Activated CD4-positive, alpha-beta T cell treated with anti-CD3 and anti-CD28 coated beads for 24 hours (primary cell): ENCODE results near the gene MDFIC.
"Not testable (repeated sequence)": the region's sequence is repeated elsewhere in the genome, so short reads cannot be mapped to it uniquely, and the experiment has no call there.

ENCODE experiments used
- DNase-seq, 2 donors: peaks; one replicate each; pipeline ENCODE4 v3.0.0-alpha.2; 2020; ENCODE audit warnings: low read depth in 2 of 2

MDFIC gene

DNA sequence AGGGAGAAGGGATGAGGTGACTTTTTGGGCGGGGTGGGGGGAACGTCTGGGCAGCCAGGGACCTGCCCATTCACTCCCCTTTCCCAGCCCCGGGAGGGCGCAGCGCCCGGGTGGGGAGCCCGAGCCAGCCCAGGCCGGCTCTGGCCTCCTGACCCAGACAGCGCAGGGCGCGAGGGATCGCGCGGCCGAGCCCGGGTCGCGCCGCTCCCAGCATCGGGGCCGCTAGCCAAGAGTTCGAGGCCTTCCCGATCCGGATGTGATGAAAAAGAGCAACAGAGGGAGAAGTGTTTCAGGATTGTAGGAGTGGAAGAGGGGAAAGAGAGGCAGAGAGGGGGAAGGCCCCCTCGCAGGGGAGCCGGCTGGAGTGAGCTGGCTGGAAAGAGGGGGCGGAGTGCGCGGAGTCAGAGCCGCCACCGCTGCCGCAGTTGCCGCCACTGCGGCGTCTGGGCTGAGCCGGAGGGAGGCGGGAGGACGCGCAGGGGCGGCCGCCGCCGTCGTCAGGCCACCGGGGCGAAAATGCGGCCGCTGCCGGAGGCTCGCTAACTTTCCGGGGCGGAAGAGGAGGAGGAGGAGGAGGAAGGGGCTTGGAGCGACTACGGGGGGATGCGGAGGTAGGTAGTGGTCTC, at the start of gene MDFIC:
Gene MDFIC (plus strand): TSS at position 69 of the 626 bp plus-strand sequence. CDS start 940 bp downstream, outside the sequence.
- peak; percentile 42 to 55 for DNase-seq

DNA sequence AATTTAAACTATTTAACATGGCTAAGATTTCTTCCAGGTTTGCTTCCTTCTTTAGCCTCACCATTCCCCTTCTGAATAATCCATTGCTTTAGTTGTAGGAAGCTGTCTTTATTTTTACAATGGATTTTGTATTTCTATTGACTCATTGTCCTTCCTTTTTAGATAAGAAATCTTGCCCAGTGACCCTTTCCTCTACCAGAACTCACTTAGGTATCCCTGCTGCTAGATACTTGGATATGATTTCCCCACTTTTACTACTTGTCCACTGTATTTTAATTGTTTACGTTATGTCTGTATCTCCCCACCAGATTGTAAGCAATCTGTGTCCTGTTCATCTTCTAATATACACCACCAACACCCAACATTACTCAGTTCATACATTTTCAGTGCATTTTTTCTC, 47.7 kb upstream of the MDFIC start:
- DNase-seq = no peak

DNA sequence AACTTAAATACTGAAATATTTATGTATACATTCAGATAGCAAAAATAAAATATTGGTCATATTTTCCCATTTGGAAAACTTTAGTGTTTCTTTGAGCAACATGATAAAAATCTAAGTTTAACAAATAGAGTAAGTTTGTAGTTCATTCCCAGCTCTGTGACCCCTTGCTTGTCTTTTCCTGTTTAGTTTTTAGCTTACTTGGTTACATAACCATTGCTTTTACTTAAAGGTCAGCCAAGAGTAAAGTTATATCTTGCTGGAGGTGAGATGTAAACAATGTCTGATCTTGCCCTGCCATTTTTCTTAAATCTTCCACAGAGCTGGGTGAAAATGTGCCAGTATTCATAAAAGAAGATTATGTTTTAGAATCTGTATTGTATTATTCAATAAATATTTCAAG, 46.7 kb upstream of the MDFIC start:
- DNase-seq = no peak

- no peak for DNase-seq
Observed at GRCh38 chr7:114879554-114879953, 42.3 kb upstream of the MDFIC start.

DNA sequence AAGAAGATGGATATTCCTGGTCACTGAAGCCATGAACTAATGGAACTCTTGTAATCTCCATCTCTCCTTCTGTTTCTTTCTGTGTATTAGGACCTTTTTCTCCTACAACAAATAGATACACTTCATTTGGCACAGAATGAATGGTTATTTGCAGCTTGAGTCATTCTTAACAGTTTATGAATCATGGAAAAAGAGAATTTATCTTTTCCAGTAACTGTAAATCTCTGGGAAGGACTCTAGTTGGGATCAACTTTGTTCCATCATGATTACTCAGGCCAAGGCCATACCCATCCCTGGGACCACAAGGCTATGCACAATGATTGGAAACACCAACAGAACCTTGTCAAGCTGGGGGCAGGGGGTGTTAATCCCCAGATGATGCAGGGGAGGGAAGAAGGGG, 36.1 kb upstream of the MDFIC start:
- no peak for DNase-seq

DNA sequence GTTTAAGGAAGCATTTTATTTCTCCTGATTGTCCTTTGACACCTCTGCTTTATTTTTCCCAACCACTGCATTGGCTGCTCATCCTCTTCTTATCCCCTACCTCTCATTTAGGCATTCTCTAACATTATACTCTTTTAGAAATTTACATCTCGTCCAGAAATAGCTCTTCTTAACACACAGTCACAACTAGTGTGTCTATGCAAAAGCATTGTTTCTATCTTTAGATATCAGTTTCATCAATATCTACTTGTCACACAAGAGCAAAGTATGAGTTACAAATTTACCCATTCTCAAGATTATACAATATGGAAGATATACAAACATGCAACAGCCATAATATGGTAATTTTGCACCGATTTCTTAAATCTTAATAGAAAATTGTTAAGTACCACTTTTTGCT, 35.7 kb upstream of the MDFIC start:
- DNase-seq = no peak

GRCh38 chr7:114889116-114889515, 32.8 kb upstream of the MDFIC start:
- DNase-seq = not testable (repeated sequence)

DNA sequence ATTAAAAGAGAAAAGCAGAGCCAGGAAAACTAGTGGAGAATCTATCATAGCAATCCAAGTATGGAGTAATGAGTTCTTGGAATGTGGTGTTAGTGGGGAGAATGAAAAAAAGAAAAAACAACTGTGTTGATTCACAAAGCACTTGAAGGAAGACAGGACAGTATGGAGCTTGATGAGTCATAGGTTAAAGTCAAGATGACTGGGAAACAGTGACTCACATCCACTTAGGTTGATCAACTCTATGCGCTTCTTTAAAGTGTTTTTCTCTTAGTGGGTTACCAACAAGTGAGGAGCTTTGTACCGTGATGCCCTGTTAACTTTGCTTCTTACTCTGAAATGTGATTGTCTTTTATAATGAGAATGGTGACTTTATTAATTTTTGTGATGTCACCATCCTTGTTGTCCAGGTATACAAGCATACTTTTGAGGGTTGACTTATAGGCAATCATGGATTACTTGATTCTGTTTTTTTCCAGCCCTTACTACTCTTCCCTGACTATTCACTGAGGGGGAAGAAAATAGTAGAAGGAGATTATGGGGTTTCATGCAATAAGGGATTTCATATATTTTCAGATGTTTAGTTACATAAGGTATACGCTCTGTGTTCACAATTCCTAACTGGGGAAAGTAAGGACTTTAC, 32.1 kb upstream of the MDFIC start:
- peak in 1 of 2 donors; percentile 3 for DNase-seq

DNA sequence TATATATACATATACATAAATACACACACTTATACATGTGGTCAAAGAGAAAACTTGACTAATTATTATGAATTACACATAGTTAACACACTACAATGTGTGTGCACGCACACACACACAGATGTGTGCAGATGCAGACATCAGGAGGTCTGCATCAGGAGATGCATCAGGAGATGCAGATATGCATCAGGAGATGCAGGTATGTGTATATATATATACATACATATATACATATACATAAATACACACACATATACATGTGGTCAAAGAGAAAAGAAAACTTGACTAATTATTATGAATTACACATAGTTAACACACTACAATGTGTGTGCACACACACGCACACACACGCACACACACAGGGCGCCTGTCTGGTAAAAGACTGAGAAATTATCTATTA, 31.3 kb upstream of the MDFIC start:
- DNase-seq = no peak

- DNase-seq = no peak
Observed at GRCh38 chr7:114900127-114900526, 21.8 kb upstream of the MDFIC start.

- DNase-seq = no peak
Observed at GRCh38 chr7:114901771-114902170, 20.1 kb upstream of the MDFIC start.

DNA sequence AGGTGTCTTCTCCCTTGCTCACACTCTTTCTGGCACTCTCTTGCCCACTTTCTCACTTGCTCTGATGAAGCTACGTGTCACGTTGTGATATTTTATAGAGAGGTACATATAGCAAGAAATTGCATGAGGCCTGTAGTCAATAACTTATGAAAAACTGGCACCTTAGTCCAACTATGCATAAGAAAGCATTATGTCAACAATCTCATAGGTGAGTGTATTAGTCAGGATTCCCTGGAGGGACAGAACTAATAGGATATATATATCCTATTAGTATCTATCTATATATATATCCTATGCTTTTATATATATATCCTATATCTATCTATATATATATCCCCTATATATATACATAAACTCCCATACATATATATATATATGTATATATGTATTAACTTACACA, 18.8 kb upstream of the MDFIC start:
- DNase-seq = no peak

- DNase-seq = no peak
Observed at GRCh38 chr7:114910787-114911186, 11.1 kb upstream of the MDFIC start.

GRCh38 chr7:114911411-114911810, 10.5 kb upstream of the MDFIC start:
- no peak for DNase-seq

GRCh38 chr7:114916261-114916892, 5.5 kb upstream of the MDFIC start:
- peak in 1 of 2 donors; percentile 31 for DNase-seq

DNA sequence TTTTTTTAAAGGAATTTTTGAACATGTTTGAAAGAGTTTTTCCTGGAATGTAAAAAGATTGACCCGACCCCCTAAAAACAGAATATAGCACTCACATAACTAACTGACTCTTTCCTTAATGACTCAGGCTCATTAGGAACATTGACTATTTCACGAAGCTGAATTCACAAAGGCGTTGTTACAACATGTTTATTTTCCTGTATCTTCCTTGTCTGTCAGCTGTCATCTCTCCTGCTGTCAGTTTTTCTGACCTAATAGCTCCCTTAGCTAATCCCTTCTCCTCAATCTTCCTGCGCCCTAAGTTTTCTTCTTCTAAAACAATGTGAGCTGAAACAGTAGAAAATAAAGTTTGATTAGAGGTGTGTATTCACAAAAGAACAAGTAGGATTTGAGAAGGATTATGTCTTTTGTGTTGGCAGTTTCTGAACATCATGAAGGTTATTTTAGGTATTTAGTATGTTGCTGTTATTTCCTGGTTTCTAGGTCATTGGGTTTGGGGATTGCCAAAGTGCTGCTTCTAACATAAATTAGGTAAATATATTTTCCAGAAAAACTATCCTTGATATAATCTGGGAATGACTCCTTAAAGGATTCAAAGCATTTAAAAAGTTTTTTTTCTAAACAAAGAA, 4.6 kb upstream of the MDFIC start:
- DNase-seq = no peak

GRCh38 chr7:114919587-114919986, 2.3 kb upstream of the MDFIC start:
- DNase-seq = no peak

GRCh38 chr7:114921631-114922025, 266 bp upstream of the MDFIC start:
- no peak for DNase-seq

DNA sequence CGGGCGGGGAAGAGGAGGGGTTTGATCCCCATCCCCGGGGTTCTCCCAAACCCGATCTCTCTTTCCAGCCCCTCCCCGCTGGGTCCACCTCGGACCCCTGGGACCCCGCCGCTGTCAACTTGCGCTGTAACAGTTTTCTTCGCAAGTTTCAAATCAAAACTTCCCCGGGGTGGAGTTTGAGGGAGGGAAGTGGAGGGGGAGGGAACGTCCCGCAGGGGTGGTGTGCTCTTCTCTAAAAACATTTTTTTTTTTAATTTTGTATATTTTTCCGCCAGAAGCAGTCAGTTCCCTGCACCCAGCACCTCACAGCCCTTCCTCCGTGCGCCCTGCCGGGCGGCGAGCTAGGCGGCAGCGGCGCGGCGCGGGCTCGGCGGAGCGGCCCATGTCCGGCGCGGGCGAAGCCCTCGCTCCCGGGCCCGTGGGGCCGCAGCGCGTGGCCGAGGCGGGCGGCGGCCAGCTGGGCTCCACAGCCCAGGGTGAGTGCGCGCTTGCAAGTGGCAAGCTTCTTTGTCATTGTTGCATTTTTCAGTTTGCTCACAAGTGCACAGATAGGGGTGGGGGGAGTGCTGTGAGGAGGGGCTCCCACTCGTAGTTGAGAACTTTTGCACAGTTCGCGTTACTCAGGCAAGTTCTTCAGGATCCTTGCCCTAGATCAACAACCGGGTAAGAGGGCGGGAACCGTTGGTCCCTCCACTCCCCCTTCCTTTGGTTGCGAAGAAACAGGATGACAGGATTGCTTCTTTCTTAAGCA, 933 bp downstream of the MDFIC start:
- peak in 1 of 2 donors; percentile 46 for DNase-seq

GRCh38 chr7:114923403-114923713, 1.5 kb downstream of the MDFIC start:
- DNase-seq = no peak

DNA sequence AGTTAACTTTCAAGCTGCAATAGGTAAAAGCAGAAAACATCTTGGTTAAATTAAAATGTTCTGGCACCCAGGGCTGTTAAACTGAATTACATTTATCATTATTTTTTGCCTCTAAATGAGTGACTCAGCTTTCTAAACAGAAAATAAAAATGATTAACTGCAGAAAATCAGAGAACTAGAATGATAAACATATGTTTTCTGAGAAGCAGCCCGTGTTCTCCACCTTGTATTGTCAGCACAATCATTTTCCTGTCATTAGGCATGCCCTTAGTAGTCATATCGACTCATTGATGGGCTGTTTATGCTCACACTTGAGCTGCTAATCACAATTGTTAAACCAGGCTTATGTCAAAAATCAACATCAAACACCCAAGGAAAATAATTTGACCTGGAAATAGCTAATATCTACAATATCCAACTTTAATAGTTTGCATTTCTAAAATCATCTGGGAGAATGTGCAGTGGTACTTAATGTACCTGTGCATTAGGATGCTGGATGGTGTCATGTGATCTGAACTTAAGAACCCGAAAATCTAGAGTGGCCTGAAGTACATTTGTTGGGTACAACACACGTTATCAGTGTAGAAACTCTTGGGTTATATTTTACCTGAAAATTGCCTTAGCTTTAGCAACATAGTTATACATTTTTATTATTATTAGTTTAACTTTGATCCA, 2.3 kb downstream of the MDFIC start:
- DNase-seq = no peak

GRCh38 chr7:114925434-114925833, 3.5 kb downstream of the MDFIC start:
- DNase-seq = no peak
